ENCODE measurements around the gene PDE3B. TPM values are rescaled to one million over a fixed set of nuclear protein-coding genes. Genes with fewer than 3 reads are reported as not detected.
"Not testable (repeated sequence)": the region's sequence is repeated elsewhere in the genome, so short reads cannot be mapped to it uniquely, and the experiment has no call there.

Gene PDE3B
- polyA plus RNA-seq, 3 donors: 8.7 to 49.7 (median 9.6) TPM

- 53 to 80% (median 57%) methylated on average over 6 of the region's 6 CpGs for WGBS, 3 donors
- no peak overlapping the region for H3K27ac ChIP-seq (ENCODE audit: low read depth, low read length)
Measured at GRCh38 chr11:14764579-14765527, 121.2 kb downstream of the PDE3B start.

- no peak overlapping the region for H3K27ac ChIP-seq (ENCODE audit: low read depth, low read length)
Measured at GRCh38 chr11:14766585-14766984, 123.0 kb downstream of the PDE3B start.

DNA sequence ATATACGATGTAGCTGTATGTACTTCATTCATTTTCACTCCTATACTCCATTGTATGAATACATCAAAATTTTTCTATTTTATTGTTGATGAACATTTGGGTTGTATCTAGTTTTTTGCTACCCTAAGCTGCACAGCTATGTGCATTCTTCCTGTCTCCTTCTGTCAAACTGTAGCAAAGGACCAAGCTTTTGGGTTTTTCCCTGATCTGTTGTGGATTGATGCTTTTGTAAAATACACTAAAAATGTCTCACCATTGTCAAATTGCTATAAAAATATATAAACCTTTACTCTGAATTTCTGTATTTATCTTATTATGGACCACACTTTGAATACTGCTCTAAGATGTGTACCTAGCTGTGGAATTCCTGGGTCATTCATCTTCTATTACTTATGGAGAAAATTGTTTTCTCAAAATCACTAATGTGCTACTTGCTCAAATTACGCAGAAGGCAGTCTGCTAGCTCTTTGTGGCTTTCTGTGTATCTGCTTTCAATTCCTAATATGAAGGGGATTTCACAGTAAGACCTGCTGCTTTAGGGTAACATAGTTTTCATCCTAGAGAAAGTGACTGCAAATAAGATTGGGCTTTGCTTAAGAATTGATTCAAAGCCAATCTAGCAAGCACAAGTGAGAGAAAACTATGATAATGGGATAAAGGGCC is 125.1 kb downstream of the PDE3B start:
- H3K27ac ChIP-seq (ENCODE audit: low read depth, low read length): no peak overlapping the region
- 75 to 89% (median 84%) methylated on average over 2 of the region's 2 CpGs for WGBS, 3 donors

DNA sequence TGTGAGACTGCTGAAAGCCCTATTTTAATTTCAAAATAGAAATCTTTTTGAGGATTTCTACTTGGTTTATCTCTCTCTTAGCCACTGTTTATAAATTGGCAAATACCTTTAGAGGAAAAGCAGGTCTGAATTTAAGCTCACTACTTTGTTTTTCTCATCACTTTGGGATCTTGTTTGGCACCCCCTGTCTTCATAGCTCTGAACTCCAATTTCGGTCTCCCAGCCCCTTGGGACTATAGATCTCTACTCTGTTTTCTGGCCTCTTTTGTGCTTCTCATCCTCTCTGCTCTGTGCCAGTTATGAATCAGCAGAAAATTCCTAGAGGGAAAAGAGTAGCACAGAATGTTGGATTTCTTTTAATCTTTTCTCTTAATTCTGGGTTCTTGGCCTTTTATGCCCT is 130.2 kb downstream of the PDE3B start:
- no peak overlapping the region for H3K27ac ChIP-seq (ENCODE audit: low read depth, low read length)
- 53 to 83% (median 61%) methylated on average over 1 of the region's 1 CpG for WGBS, 3 donors

DNA sequence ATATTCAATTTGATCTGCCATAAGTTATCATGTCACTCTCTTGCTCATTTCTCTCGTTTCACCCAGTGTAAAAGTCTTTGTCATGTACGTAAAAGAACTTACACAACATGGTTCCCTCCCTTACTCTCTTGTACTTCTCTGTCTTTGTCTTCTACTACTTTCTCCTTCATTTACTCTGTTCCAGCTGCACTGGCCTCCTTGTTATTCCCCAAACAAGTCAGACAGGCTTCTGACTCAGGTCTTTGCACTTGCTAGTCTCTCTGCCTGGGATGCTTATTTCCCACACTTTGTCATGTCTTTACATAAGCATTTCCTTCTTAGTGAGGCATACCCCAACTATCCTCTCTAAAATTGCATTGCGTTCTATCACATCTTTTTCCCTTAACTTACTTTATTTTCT is 131.1 kb downstream of the PDE3B start:
- WGBS, 3 donors: 85 to 93% (median 92%) methylated on average over 3 of the region's 3 CpGs
- H3K27ac ChIP-seq (ENCODE audit: low read depth, low read length): no peak overlapping the region

DNA sequence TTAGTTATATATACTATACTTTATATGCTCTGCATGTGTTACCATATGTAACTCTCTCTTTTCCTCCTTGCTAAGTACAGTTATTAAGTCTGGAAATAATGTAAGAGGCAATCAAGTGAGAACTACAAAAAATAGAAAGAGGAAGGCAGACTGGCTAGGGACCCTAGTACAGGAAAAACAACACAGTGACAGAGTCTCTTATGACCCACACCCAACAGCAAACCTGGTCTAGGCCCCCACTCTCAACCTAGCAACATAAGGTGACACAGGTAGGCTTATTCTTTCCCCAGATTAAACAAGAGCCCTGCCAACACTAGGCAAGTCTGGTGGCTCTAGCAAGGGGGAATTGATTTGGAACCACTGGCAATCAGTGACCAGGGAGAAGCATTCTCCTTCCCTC is 132.3 kb downstream of the PDE3B start:
- H3K27ac ChIP-seq (ENCODE audit: low read depth, low read length): no peak overlapping the region

DNA sequence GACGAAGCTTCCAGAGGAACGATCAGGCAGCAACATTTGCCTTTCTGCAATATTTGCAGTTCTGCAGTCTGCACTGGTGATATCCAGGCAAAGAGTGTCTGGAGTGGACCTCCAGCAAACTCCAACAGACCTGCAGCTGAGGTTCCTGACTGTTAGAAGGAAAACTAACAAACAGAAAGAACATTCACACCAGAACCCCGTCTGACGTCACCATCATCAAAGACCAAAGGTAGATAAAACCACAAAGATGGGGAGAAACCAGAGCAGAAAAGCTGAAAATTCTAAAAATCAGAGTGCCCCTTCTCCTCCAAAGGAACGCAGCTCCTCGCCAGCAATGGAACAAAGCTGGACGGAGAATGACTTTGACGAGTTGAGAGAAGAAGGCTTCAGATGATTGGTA is 134.9 kb downstream of the PDE3B start:
- H3K27ac ChIP-seq (ENCODE audit: low read depth, low read length): not testable (repeated sequence)

GRCh38 chr11:14783788-14784187 is 140.2 kb downstream of the PDE3B start:
- 71 to 93% (median 81%) methylated on average over 6 of the region's 6 CpGs for WGBS, 3 donors
- no peak overlapping the region for H3K27ac ChIP-seq (ENCODE audit: low read depth, low read length)

More for the DNA sequence above, 134.9 kb downstream of the PDE3B start:
- 94 to 97% (median 96%) methylated on average over 8 of the region's 8 CpGs for WGBS, 3 donors

GRCh38 chr11:14784230-14784629 is 140.6 kb downstream of the PDE3B start:
- WGBS, 3 donors: 62 to 86% (median 84%) methylated on average over 2 of the region's 2 CpGs
- no peak overlapping the region for H3K27ac ChIP-seq (ENCODE audit: low read depth, low read length)

GRCh38 chr11:14789879-14790484 is 146.4 kb downstream of the PDE3B start:
- no peak overlapping the region for H3K27ac ChIP-seq (ENCODE audit: low read depth, low read length)

DNA sequence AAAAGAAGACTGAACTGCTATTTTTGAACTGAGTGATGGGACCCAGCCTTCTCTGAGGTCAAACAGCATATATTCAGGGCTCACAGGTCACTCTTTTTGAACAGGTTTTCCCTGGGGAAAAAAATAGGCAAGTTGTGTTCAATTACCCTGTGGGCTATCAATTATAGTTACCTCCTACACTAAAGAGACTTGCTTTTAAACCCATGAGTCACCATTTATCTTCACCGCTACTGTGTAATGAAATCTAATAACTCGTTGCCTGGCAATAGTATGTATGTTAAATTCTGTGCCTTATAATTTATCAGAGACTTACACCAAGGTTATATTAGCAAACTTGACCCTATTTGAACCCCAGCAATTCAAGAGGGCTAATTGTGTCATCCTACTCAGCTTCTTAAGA is 149.9 kb downstream of the PDE3B start:
- WGBS, 3 donors: 49 to 76% (median 70%) methylated on average over 2 of the region's 2 CpGs
- no peak overlapping the region for H3K27ac ChIP-seq (ENCODE audit: low read depth, low read length)

DNA sequence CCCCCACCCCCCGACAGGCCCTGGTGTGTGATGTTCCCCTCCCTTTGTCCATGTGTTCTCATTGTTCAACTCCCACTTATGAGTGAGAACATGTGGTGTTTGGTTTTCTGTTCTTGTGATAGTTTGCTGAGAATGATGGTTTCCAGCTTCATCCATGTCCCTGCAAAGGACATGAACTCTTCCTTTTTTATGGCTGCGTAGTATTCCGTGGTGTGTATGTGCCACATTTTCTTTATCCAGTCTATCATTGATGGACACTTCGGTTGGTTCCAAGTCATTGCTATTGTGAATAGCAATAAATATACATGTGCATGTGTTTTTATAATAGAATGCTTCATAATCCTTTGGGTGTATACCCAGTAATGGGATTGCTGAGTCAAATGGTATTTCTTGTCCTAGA is 152.4 kb downstream of the PDE3B start:
- 93 to 98% (median 96%) methylated on average over 4 of the region's 4 CpGs for WGBS, 3 donors
- not testable (repeated sequence) for H3K27ac ChIP-seq (ENCODE audit: low read depth, low read length)

GRCh38 chr11:14803846-14804245 is 160.2 kb downstream of the PDE3B start:
- 88 to 95% (median 91%) methylated on average over 2 of the region's 2 CpGs for WGBS, 3 donors

GRCh38 chr11:14809466-14809865 is 165.9 kb downstream of the PDE3B start:
- H3K27ac ChIP-seq (ENCODE audit: low read depth, low read length): no peak overlapping the region

More at GRCh38 chr11:14803846-14804245, 160.2 kb downstream of the PDE3B start:
- no peak overlapping the region for H3K27ac ChIP-seq (ENCODE audit: low read depth, low read length)

GRCh38 chr11:14812757-14813156 is 169.2 kb downstream of the PDE3B start:
- no peak overlapping the region for H3K27ac ChIP-seq (ENCODE audit: low read depth, low read length)
- WGBS, 3 donors: 92 to 98% (median 95%) methylated on average over 3 of the region's 3 CpGs

GRCh38 chr11:14813516-14813915 is 169.9 kb downstream of the PDE3B start:
- no peak overlapping the region for H3K27ac ChIP-seq (ENCODE audit: low read depth, low read length)

DNA sequence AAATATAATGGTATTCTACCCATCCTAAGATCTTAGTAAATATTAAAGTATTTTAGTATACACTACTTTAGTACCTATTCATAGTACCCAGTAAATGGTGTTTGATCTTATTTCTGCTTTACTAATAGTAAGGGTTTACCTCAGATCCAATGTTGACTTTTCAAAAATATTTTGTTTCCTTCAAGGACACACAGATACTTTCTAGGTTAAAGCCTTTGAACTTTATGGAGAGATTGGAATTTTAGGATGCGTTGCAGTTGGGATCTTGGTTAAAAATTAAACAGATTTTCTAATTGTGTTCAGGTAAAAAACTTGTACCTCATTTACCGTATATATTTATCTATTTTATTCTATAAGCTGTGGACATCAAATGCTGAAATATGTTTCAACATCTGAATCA is 175.2 kb downstream of the PDE3B start:
- 70 to 95% (median 95%) methylated on average over 2 of the region's 2 CpGs for WGBS, 3 donors

GRCh38 chr11:14819596-14819995 is 176.0 kb downstream of the PDE3B start:
- H3K27ac ChIP-seq (ENCODE audit: low read depth, low read length): no peak overlapping the region

More for the DNA sequence above, 175.2 kb downstream of the PDE3B start:
- H3K27ac ChIP-seq (ENCODE audit: low read depth, low read length): no peak overlapping the region

GRCh38 chr11:14821031-14821430 is 177.4 kb downstream of the PDE3B start:
- no peak overlapping the region for H3K27ac ChIP-seq (ENCODE audit: low read depth, low read length)

- 79 to 90% (median 81%) methylated on average over 2 of the region's 2 CpGs for WGBS, 3 donors
- no peak overlapping the region for H3K27ac ChIP-seq (ENCODE audit: low read depth, low read length)
Measured at GRCh38 chr11:14826600-14826999, 183.0 kb downstream of the PDE3B start.

Data from adipose tissue (tissue), 3 donors.